IPS-18a (cell line): ENCODE measurements around the gene ANKRD39.

Experiments used
- H3K27ac ChIP-seq: one replicate; pipeline ENCODE4 v1.5.1; 2013; ENCODE audit warnings: low read length
- H3K27me3 ChIP-seq: one replicate; pipeline ENCODE4 v1.6.1; 2013; ENCODE audit warnings: mild to moderate bottlenecking, low read length; ENCODE audit not compliant: control insufficient read depth, insufficient read depth
- H3K36me3 ChIP-seq: one replicate; pipeline ENCODE4 v1.6.1; 2013; ENCODE audit warnings: low read depth, low read length; ENCODE audit not compliant: control insufficient read depth
- H3K4me1 ChIP-seq: one replicate; pipeline ENCODE4 v1.6.1; 2013; ENCODE audit warnings: low read depth, low read length; ENCODE audit not compliant: control insufficient read depth
- H3K4me3 ChIP-seq: one replicate; pipeline ENCODE4 v1.5.1; 2013; ENCODE audit warnings: low read length
- H3K9ac ChIP-seq: one replicate; pipeline ENCODE4 v1.6.1; 2013; ENCODE audit warnings: mild to moderate bottlenecking, low read length, moderate library complexity
- H3K9me3 ChIP-seq: one replicate; pipeline ENCODE4 v1.6.1; 2013; ENCODE audit warnings: low read depth, low read length; ENCODE audit not compliant: control insufficient read depth

The ANKRD39 gene

DNA sequence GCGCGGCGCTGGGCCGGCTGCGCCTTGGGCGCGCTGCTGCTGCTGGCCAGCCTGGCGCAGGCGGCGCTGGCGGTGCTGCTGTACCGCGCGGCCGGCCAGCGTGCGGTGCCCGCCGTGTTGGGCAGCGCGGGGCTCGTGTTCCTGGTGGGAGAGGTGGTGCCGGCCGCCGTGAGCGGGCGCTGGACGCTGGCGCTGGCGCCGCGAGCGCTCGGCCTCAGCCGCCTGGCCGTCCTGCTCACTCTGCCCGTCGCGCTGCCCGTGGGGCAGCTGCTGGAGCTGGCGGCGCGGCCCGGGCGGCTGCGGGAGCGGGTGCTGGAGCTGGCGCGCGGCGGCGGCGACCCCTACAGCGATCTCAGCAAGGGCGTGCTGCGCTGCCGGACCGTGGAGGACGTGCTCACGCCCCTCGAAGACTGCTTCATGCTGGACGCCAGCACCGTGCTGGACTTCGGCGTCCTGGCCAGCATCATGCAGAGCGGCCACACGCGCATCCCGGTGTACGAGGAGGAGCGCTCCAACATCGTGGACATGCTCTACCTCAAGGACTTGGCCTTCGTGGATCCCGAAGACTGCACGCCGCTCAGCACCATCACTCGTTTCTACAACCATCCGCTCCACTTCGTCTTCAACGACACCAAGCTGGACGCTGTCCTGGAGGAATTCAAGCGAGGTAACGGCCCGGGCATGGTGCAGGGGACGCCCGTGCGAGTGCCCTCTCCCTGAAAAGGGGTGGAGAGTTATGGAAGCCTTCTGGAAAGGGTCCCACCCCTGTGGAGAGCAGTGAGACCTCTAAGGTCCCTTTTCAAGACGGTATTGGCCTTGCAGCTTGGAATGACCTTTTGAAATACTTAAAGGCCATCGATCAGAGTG, 40.7 kb downstream of the ANKRD39 start:
- H3K4me1 ChIP-seq, result peaks cover 7% of the 10 kb centered on the region
- no peaks in the 10 kb centered on the region for H3K9me3 ChIP-seq
- H3K9ac ChIP-seq, result no peak overlapping the region
- H3K36me3 ChIP-seq, result peaks cover 9% of the 10 kb centered on the region
- H3K4me3 ChIP-seq, result peak overlapping the region; percentile 71
- H3K27me3 ChIP-seq, result peaks cover 8% of the 10 kb centered on the region
- no peak overlapping the region for H3K27ac ChIP-seq

DNA sequence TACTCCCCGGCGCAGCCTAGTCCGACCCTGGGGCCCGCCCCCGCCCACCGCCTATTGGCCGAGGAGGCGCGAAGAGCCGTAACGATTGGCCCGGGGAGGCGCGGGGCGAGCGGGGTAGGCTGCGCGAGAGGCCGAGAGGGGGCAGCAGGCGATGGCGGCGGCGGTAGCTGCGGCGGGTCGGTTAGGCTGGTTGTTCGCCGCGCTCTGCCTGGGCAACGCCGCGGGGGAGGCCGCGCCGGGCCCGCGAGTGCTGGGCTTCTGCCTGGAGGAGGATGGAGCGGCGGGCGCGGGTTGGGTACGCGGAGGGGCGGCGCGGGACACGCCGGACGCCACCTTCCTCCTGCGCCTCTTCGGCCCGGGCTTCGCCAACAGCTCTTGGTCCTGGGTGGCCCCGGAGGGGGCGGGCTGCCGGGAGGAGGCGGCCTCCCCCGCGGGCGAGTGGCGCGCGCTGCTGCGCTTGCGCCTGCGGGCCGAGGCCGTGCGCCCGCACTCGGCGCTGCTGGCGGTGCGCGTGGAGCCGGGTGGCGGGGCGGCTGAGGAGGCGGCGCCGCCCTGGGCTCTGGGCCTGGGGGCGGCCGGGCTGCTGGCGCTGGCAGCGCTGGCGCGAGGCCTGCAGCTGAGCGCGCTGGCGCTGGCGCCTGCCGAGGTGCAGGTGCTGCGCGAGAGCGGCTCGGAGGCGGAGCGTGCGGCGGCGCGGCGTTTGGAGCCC, 41.5 kb downstream of the ANKRD39 start, which contains the start of gene CNNM3:
Gene CNNM3 (plus strand): TSS at position 142 of the 709 bp plus-strand sequence. CDS start 10 bp downstream, at position 152.
- peaks cover 7% of the 10 kb centered on the region for H3K4me1 ChIP-seq
- H3K36me3 ChIP-seq, result peaks cover 9% of the 10 kb centered on the region
- no peaks in the 10 kb centered on the region for H3K9me3 ChIP-seq
- H3K4me3 ChIP-seq, result peak within 1 kb of the TSS; percentile 85
- H3K9ac ChIP-seq, result peak within 1 kb of the TSS; percentile 56
- H3K27ac ChIP-seq, result peak within 1 kb of the TSS; percentile 34
- peaks cover 8% of the 10 kb centered on the region for H3K27me3 ChIP-seq

DNA sequence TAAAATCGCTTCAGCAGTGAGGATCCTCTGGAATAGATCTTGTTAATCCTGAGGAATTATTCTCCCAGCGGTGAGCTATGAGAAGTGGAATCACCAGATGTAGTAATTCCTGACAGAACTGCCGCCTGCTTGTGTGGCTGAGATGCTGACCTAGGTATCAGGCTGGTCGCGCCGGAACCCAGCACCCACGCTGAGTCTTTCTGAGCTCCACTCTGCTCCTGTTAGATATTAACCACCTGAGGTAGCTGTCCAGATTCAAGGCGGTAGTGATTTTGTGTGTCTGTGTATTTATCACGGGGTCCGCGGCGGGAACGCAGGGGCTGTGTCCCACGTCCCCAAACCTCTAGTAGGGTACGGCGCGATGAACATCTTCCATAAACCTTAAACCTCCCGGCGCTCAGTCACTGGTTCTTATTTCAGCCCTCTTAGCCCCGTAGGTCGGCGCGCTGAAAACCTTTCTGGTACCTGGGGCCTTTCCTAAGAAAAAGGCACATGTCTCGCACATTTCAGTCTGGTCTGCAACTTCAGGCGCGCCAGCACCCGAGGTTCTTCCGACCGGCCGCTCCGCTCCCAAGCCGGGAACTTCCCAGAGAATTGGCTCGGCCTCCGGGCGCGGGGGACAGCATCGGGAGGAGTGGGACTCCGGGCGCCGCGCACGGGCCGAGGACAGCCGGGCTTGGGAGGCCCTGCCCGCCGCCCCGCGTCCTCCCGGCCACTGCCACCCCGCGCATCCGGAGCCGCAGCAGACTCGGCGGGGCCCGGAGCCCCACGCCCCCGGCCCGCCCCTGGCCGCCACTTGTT, 42.3 kb downstream of the ANKRD39 start:
- peak overlapping the region; percentile 85 for H3K4me3 ChIP-seq
- H3K4me1 ChIP-seq, result peaks cover 7% of the 10 kb centered on the region
- H3K27ac ChIP-seq, result peak overlapping the region; percentile 34
- peak overlapping the region; percentile 56 for H3K9ac ChIP-seq
- peaks cover 8% of the 10 kb centered on the region for H3K27me3 ChIP-seq
- H3K36me3 ChIP-seq, result peaks cover 8% of the 10 kb centered on the region
- no peaks in the 10 kb centered on the region for H3K9me3 ChIP-seq

DNA sequence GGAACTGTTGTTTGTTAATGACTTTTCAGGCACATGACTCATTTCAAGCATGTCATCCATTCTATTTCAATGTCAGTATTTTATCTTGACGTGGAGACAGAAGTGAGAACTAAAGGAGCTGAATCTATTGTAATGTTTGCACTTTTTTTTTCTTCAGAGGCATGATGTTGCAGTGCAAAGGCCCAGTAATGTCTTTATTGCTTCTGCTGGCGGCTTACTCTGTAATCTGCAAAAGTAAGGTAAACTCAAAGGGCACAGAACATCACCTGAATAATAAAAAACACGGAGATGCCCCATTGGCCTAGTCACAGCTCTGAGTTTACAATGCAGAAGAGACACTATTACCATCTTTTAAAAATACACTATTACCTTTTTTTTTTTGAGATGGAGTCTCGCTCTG, 44.2 kb downstream of the ANKRD39 start:
- peaks cover 3% of the 10 kb centered on the region for H3K36me3 ChIP-seq
- peaks cover 8% of the 10 kb centered on the region for H3K27me3 ChIP-seq
- H3K9ac ChIP-seq, result no peak overlapping the region
- no peak overlapping the region for H3K27ac ChIP-seq
- no peak overlapping the region for H3K4me3 ChIP-seq
- no peaks in the 10 kb centered on the region for H3K9me3 ChIP-seq
- peaks cover 7% of the 10 kb centered on the region for H3K4me1 ChIP-seq

DNA sequence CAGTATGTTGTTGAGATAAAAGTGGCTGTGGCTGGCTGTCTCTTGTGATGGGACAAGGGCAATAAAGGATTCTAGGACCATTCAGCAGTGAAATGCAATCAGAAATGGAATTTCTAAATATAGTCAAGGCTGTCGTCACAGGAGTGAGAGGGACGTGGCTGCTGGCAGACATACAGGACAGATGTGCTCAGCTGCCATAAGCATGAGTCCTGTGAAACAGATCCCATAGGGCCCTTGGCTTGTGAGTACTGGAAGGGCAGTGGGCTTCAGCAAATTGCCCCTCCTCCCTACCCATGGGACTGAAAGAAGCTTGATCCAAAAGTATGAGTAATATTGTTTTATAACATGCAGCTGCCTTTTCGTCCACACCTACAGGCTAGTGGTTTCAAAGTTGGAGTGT, 45.9 kb downstream of the ANKRD39 start:
- Histone ChIP-seq H3K27me3 (no peaks in the 10 kb centered on the region), H3K4me1 (peaks cover 4% of the 10 kb centered on the region), H3K9ac (no peak overlapping the region), H3K4me3 (no peak overlapping the region), H3K36me3 (no peaks in the 10 kb centered on the region), H3K9me3 (no peaks in the 10 kb centered on the region), H3K27ac (no peak overlapping the region)

DNA sequence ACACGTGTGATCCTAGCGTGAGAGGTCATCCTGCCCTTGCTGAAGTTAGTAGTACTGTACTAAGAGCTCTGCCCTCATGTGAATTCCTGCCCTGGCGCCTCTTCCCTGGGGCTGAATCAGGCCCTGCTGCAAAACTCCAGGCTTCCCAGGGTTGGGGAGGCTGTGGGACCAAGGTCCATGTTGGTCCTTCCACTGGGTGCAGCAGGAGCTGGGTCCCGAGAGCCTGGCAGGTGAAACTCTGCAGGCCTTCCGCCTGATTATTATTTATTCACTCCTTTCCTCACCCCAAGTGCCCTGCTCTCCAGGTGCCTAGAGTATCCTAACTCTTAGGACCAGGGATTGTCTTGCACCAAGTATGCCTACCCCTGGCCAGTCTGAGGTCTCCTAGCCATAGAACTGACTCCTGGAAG, 47.0 kb downstream of the ANKRD39 start:
- H3K4me3 ChIP-seq, result no peak overlapping the region
- no peaks in the 10 kb centered on the region for H3K9me3 ChIP-seq
- no peak overlapping the region for H3K27ac ChIP-seq
- H3K4me1 ChIP-seq, result peaks cover 4% of the 10 kb centered on the region
- H3K36me3 ChIP-seq, result no peaks in the 10 kb centered on the region
- no peak overlapping the region for H3K9ac ChIP-seq
- no peaks in the 10 kb centered on the region for H3K27me3 ChIP-seq

DNA sequence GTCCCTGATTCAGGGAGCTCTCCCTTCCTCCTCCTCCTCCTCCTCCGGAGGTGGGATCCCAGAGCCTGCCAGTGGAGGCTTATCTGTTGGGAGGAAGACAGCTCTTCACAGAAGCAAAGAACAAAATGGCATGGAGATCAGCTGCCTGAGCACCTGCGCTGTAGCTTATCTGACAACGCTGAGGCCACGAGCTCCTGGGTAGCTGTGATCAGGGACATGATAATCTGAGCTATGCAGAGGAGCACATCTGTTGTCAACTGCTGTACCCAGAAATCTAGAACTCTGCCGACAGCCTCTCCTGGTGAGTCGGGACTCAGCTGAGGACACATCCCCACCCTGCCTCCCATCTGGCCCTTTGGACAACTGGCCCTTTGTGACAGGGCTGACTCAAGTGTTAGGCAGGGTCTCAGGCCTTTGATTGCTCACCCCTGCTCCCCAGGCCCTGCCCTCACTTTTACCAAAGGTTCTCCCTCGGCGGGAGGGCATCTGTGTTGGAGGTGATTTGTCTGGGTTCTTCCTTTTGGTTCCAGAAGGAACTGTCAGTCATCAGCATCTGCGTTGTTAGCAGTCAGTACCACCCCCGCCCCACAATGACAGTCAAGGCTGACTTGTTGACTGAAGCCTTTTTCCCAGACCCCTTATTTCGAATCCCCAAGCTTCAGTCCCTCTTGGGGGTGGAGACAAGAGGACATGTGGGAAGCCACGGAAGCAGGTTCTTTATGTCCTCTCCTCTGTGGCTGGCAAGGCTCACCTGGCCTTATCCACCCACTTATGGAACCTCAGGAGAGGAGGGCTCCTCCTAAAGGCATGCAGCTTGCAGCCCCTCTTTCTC, 47.6 kb downstream of the ANKRD39 start:
- Histone ChIP-seq H3K4me1 (peaks cover 3% of the 10 kb centered on the region), H3K27me3 (no peaks in the 10 kb centered on the region), H3K36me3 (no peaks in the 10 kb centered on the region), H3K27ac (no peak overlapping the region), H3K9ac (no peak overlapping the region), H3K9me3 (no peaks in the 10 kb centered on the region), H3K4me3 (no peak overlapping the region)

DNA sequence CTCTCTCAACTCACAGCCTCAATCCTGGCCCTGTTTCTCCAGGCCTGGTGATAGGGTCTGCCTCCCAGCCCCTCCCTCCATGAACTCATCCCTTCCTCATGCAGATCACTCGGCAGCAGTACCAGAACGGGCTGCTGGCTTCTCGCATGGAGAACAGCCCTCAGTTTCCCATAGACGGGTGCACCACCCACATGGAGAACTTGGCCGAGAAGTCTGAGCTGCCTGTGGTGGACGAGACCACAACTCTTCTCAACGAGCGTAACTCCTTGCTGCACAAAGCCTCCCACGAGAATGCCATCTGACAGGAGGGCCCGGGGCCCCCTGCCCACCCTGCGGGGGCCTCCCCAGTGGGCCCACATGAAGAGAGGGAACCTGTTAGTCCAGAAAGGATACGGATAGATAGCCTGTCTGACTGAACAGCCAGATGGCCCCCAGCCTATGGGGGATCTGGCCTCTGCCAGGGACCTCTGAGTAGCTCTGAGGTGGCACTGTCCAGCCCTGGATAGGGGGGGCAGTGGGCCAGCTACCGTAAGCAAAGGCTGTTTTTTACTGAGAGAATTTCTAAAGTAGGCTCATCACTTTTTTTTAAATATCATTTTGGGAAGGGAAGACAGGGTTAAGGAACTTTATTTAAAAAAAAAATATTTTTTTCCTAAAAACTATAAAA, 48.5 kb downstream of the ANKRD39 start:
- Histone ChIP-seq H3K9ac (no peak overlapping the region), H3K27ac (no peak overlapping the region), H3K9me3 (no peaks in the 10 kb centered on the region), H3K27me3 (no peaks in the 10 kb centered on the region), H3K4me3 (no peak overlapping the region), H3K4me1 (no peaks in the 10 kb centered on the region), H3K36me3 (no peaks in the 10 kb centered on the region)

DNA sequence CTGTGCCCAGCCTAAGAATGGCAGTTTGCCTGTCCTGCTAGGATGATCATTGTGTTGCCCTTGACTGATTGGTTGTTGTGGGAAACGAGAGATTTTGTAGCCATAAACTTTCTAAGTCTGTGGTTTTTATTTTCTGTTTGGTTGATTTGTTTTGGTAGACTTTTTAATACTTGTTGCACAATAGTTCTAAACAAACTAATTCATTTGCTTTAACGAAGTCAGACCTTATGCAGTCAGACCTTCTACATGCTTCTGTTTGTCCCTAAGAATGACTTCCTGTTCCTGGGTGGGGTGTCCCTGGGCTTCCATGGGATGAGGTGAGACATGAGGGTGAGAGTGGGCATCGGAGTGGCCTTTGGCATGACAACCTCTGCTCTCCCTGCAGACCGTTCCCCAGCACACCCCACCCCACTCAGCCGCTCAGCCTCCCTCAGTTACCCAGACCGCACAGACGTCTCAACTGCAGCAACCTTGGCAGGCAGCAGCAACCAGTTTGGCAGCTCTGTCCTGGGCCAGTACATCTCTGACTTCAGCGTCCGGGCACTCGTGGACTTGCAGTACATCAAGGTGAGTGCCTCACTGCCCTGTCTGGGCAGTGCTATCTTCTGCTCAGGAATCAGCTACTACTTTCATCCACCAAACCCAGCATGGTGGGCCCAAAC, 49.5 kb downstream of the ANKRD39 start:
- Histone ChIP-seq H3K36me3 (no peaks in the 10 kb centered on the region), H3K27me3 (no peaks in the 10 kb centered on the region), H3K9ac (no peak overlapping the region), H3K4me1 (no peaks in the 10 kb centered on the region), H3K9me3 (no peaks in the 10 kb centered on the region), H3K4me3 (no peak overlapping the region), H3K27ac (no peak overlapping the region)

DNA sequence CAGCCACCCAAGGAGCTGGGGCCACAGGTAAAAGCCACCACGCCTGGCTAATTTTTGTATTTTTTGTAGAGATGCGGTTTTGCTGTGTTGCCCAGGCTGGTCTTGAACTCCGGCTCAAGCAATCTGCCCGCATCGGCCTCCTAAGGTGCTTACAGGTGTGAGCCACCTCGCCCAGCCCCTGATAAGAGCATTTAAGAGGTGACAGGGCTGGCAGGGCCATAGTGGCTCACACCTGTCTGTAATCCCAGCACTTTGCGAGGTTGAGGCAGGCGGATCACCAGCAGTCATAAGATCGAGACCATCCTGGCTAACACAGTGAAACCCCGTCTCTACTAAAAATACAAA, 50.7 kb downstream of the ANKRD39 start:
- no peak overlapping the region for H3K9ac ChIP-seq
- H3K9me3 ChIP-seq, result no peaks in the 10 kb centered on the region
- no peaks in the 10 kb centered on the region for H3K27me3 ChIP-seq
- no peak overlapping the region for H3K27ac ChIP-seq
- no peaks in the 10 kb centered on the region for H3K36me3 ChIP-seq
- no peaks in the 10 kb centered on the region for H3K4me1 ChIP-seq
- H3K4me3 ChIP-seq, result no peak overlapping the region
